ENCODE measurements around the gene GPR152. TPM values are rescaled to one million over a fixed set of nuclear protein-coding genes. Genes with fewer than 3 reads are reported as not detected.

The GPR152 gene
- total and polyA plus RNA-seq, 2 donors (not counting 3 experiments of a cell fraction or from before 2014, with no cell fraction given): not detected

DNA sequence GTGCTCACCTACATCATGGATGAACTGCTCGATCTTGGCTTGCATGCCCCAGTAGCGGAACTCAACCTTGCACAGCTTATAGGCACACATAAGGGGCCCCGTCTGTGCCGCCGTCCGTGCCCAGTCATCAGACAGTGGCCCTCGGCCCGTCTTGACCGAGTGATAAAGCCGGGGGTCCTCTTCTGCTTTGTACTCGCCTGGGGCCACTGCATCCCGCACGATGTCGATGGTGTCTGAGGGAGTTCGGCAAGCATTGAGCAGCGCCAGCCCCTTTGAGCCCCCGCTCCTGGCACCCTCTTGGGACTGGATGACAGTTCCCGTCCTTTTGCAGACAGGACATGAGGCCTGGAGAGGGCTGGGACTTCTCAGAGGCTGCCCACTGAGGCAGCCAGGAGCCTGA, 49.3 kb upstream of the GPR152 start:
- intact Hi-C loops (cut with micrococcal nuclease): loop anchor here (10.0 kb wide), 1 partner anchor 237 kb away; the partner anchor contains the start of gene GRK2

More for the DNA sequence above, 49.3 kb upstream of the GPR152 start:
- Histone ChIP-seq H3K79me2 (ENCODE audit: control insufficient read depth, insufficient read depth, low read length) (peaks cover 5% of the 10 kb centered on the region), H3K4me1 (ENCODE audit: control insufficient read depth, extremely low read depth, insufficient read depth, low read length) (peaks cover 23% of the 10 kb centered on the region), H3K27me3 (ENCODE audit: control insufficient read depth in 2 of 2, insufficient read depth in 2 of 2, low read length in 2 of 2) (no peaks in the 10 kb centered on the region), H3K4me3 (replicated peaks in 1 of 3; ENCODE audit: insufficient read depth in 1 of 3, low read depth in 1 of 3, low read length in 3 of 3) (no peak overlapping the region), H3K36me3 (ENCODE audit: control insufficient read depth in 2 of 2, extremely low read depth in 1 of 2, insufficient read depth in 2 of 2, low read length in 2 of 2) (peaks cover 0 to 4% of the 10 kb centered on the region in 2 experiments), H3K9me1 (replicated peaks; ENCODE audit: control insufficient read depth, extremely low read depth, insufficient read depth, low read length) (no peaks in the 10 kb centered on the region), H3K27ac (ENCODE audit: insufficient read depth, low read depth, low read length) (no peak overlapping the region), H3K9me3 (replicated peaks; ENCODE audit: control insufficient read depth, insufficient read depth, low read length) (no peaks in the 10 kb centered on the region), H2AFZ (ENCODE audit: low read depth, low read length) (no peak overlapping the region), H4K20me1 (replicated peaks; ENCODE audit: control insufficient read depth, extremely low read depth, insufficient read depth, low read length) (no peaks in the 10 kb centered on the region), H3K4me2 (ENCODE audit: insufficient read depth, low read length) (no peak overlapping the region), H3K9ac (replicated peaks; ENCODE audit: extremely low read depth, insufficient read depth, low read length) (no peak overlapping the region)
- BruUV-seq (replicated peaks): no TSS peak
- ChIA-PET POLR2A (no interaction called here), CTCF (no interaction called here)
- TF ChIP-seq POLR2AphosphoS5 (IDR thresholded peaks at IDR 0.05; ENCODE audit: insufficient read depth, low read depth, low read length): no peak
- no peak for TF ChIP-seq MYC (IDR thresholded peaks at IDR 0.05; ENCODE audit: low read depth, low read length)
- no peak for TF ChIP-seq FOS (IDR thresholded peaks at IDR 0.05; ENCODE audit: borderline replicate concordance, insufficient read depth, low read length)
- TF ChIP-seq, protein P1, sequence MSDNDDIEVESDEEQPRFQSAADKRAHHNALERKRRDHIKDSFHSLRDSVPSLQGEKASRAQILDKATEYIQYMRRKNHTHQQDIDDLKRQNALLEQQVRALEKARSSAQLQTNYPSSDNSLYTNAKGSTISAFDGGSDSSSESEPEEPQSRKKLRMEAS (IDR thresholded peaks at IDR 0.05; ENCODE audit: insufficient read depth, insufficient read length): no peak
- TF ChIP-seq JUN (IDR thresholded peaks at IDR 0.05; ENCODE audit: borderline replicate concordance, insufficient read depth, insufficient read length, low read depth): no peak
- TF ChIP-seq, protein P2, sequence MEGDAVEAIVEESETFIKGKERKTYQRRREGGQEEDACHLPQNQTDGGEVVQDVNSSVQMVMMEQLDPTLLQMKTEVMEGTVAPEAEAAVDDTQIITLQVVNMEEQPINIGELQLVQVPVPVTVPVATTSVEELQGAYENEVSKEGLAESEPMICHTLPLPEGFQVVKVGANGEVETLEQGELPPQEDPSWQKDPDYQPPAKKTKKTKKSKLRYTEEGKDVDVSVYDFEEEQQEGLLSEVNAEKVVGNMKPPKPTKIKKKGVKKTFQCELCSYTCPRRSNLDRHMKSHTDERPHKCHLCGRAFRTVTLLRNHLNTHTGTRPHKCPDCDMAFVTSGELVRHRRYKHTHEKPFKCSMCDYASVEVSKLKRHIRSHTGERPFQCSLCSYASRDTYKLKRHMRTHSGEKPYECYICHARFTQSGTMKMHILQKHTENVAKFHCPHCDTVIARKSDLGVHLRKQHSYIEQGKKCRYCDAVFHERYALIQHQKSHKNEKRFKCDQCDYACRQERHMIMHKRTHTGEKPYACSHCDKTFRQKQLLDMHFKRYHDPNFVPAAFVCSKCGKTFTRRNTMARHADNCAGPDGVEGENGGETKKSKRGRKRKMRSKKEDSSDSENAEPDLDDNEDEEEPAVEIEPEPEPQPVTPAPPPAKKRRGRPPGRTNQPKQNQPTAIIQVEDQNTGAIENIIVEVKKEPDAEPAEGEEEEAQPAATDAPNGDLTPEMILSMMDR (IDR thresholded peaks at IDR 0.05; ENCODE audit: extremely low read depth in 1 of 2, insufficient read depth in 1 of 2, low read depth in 1 of 2, low read length in 2 of 2): no peak
- TF ChIP-seq EZH2 (IDR thresholded peaks at IDR 0.05; ENCODE audit: borderline replicate concordance, low read depth, low read length, severe bottlenecking): no peak
- TF ChIP-seq GATA2 (IDR thresholded peaks at IDR 0.05; ENCODE audit: insufficient read depth, insufficient read length, low read depth, low read length): no peak
- TF ChIP-seq POLR2A (IDR thresholded peaks at IDR 0.05; ENCODE audit: low read depth, low read length): no peak
- no peak for FAIRE-seq
- dilution Hi-C loops (cut with MboI; ENCODE audit: extremely low pct_ligation_motif_present, low sequenced_read_pairs): no loop called here
- DNase-seq (ENCODE audit: low read depth, low spot score): no peak

Measured in endothelial cell of umbilical vein (primary cell).